VCaP (cell line): ENCODE results near the gene ATP8B1.

Source experiments
- H3K27ac ChIP-seq: fragments of 450-650 bp; 2 replicates; pipeline ENCODE4 v1.5.1; 2017
- TF ChIP-seq, protein P1 (sequence below): fragments of 450-650 bp; conservative IDR thresholded peaks from 2 replicates; pipeline ENCODE4 v1.5.1; 2017; ENCODE audit warnings: mild to moderate bottlenecking, moderate library complexity

The ATP8B1 gene

DNA sequence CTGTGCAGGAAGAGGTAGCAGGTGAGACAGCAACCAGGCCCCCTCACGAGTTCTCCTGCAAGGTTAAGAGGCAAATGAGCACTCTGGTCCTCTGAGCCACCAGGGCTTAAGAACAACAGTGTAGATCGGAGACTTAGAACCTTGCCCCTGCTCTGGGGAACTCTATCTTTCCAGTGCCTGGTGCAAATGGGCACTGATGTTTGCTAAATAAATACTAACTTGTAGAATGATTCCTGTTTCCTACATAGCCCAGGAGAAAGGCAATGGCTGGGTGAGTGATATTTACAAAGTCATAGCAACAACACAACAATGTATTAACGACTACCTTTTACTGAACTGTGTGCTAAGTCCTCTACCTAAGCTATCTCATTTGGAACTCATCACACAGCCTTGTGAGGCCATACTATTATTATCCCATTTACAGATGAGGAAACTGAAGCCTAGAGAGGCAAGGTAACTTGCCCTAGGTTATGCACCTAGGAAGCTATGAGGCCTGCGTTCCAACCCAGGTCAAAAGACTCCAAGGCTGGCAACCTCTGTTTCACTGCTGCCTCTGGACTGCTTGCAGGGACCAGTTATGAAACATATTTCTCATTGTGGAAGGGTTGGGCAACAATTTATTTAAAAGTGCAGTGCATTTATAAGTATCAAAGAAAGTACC lies 4.3 kb downstream of the ATP8B1 start:
- TF ChIP-seq, protein P1, sequence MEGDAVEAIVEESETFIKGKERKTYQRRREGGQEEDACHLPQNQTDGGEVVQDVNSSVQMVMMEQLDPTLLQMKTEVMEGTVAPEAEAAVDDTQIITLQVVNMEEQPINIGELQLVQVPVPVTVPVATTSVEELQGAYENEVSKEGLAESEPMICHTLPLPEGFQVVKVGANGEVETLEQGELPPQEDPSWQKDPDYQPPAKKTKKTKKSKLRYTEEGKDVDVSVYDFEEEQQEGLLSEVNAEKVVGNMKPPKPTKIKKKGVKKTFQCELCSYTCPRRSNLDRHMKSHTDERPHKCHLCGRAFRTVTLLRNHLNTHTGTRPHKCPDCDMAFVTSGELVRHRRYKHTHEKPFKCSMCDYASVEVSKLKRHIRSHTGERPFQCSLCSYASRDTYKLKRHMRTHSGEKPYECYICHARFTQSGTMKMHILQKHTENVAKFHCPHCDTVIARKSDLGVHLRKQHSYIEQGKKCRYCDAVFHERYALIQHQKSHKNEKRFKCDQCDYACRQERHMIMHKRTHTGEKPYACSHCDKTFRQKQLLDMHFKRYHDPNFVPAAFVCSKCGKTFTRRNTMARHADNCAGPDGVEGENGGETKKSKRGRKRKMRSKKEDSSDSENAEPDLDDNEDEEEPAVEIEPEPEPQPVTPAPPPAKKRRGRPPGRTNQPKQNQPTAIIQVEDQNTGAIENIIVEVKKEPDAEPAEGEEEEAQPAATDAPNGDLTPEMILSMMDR: no peak

GRCh38 chr18:57797209-57797651 lies 5.9 kb downstream of the ATP8B1 start:
- TF ChIP-seq, protein P1: no peak
- peak overlapping the region; percentile 85 for H3K27ac ChIP-seq

More for the DNA sequence above, 4.3 kb downstream of the ATP8B1 start:
- H3K27ac ChIP-seq: peak overlapping the region; percentile 85; the same call in 1 of the 2 replicates

GRCh38 chr18:57794951-57795728 lies 8.0 kb downstream of the ATP8B1 start:
- TF ChIP-seq, protein P1: no peak
- peak overlapping the region; percentile 85 for H3K27ac ChIP-seq

DNA sequence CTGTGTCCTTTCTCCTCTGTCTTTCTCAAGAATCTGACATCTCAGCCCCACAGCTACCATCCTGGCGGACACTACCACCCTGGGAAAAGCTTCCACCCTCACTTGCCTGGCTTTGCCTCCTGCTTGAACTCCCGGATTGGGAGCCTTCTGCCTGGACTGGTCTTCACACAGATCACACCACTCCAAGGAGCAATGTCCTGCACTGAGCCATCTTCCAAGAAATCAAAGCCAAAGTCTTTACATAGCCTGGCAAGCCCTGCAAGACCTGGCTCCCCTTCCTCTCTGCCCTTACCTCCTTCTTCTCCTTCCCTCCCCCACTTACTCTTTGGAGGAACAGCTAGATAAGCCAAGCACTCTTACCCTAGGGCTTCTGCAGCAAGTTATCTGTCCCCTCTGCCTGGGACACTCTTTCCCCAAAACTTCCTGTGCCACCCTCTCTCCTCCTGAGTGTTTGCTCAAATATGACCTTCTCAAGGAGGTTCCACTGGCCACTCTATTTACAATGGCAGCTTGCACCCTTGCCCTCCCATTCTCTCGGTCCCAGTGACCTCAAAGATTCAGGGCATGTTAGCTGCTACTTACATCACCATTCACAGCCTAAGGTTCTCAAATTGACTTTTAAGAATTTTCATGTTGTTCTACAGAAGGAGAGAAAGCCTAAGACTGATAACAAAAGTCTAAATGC lies 9.7 kb downstream of the ATP8B1 start:
- TF ChIP-seq, protein P1: no peak
- H3K27ac ChIP-seq: no peak overlapping the region

- TF ChIP-seq, protein P1: no peak
- H3K27ac ChIP-seq: no peak overlapping the region
These were observed 10.3 kb downstream of the ATP8B1 start for GRCh38 chr18:57792631-57793301.

DNA sequence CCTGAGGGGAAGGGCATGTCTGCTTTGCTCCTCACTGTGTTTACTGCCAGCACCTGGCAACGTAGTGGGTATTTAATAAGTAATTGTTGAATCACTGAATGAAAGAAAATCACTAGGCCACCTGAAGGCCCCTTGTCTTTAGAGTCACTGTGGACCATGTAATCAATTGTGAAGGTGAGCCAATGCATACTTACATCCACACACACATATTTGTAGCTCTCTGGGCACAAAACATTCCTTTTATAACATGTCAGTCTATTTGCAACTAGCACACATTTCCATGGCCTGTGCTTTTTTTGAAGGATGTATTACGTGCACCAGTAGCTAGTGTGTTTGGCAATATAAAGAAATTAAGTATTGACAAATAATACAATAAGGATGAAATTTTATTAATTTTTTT lies 11.2 kb downstream of the ATP8B1 start:
- no peak overlapping the region for H3K27ac ChIP-seq
- TF ChIP-seq, protein P1: no peak
